C4-2B (cell line): Measurements from ENCODE around the gene PFDN4.

ENCODE experiments used
- CTCF ChIP-seq: fragments of 450-650 bp; conservative IDR thresholded peaks from 2 replicates; pipeline ENCODE4 v1.5.1; 2017; ENCODE audit warnings: mild to moderate bottlenecking
- ZFX ChIP-seq: fragments of 450-650 bp; IDR thresholded peaks from 2 replicates; pipeline ENCODE4 v1.6.1; 2017

- TF ChIP-seq CTCF = no peak
- no peak for TF ChIP-seq ZFX
Measured at GRCh38 chr20:54223751-54224150, 15.9 kb downstream of the PFDN4 start.
